Suprapubic skin (tissue), 4 donors: Measurements from ENCODE around the gene GPC1. TPM values are rescaled to one million over a fixed set of nuclear protein-coding genes. Genes with fewer than 3 reads are reported as not detected.

Experiments
- DNase-seq, 2 donors: peaks; one replicate each; pipeline ENCODE4 v3.0.0-alpha.2; 2019; ENCODE audit warnings: low spot score in 2 of 2
- H3K27ac ChIP-seq: fragments of 200-600 bp; sonication (generic); one replicate; pipeline ENCODE4 v1.5.1; 2019
- H3K27me3 ChIP-seq: fragments of 200-600 bp; sonication (generic); one replicate; pipeline ENCODE4 v1.5.1; 2019
- H3K36me3 ChIP-seq: fragments of 200-600 bp; sonication (generic); one replicate; pipeline ENCODE4 v1.5.1; 2019
- H3K4me1 ChIP-seq: fragments of 200-600 bp; sonication (generic); one replicate; pipeline ENCODE4 v1.5.1; 2019
- H3K4me3 ChIP-seq: fragments of 200-600 bp; sonication (generic); one replicate; pipeline ENCODE4 v1.5.1; 2019; ENCODE audit warnings: mild to moderate bottlenecking
- H3K9me3 ChIP-seq: fragments of 200-600 bp; sonication (generic); one replicate; pipeline ENCODE4 v1.5.1; 2019
- EP300 ChIP-seq: sonication (generic); formaldehyde crosslinking; IDR thresholded peaks from one replicate; pipeline ENCODE4 v1.6.1; 2017; ENCODE audit warnings: antibody characterized with exemption
- POLR2A ChIP-seq, 2 donors: fragments of 450-650 bp; IDR thresholded peaks; one replicate each; pipeline ENCODE4 v1.6.1; 2017; ENCODE audit warnings: antibody characterized with exemption in 2 of 2, mild to moderate bottlenecking in 2 of 2, moderate library complexity in 2 of 2
- POLR2AphosphoS5 ChIP-seq, 3 donors: sonication (generic); formaldehyde crosslinking; IDR thresholded peaks; one replicate each; pipeline ENCODE4 v1.6.1; 2017; ENCODE audit warnings: antibody characterized with exemption in 3 of 3
- WGBS: methylation state at CpG from one replicate; pipeline ENCODE4 v1.1.5; 2018; 5-methylcytosine and 5-hydroxymethylcytosine counted together
- total RNA-seq, 4 donors: library from RNA; depleted of rRNA; stranded (reverse); fragments of >200 nt; gene quantifications; one replicate each; pipeline ENCODE4 v1.1.0, GENCODE V29; 2016
- TF ChIP-seq, protein P1 (sequence below), 2 donors: fragments of 200-600 bp in 1 of 2; fragments of 450-650 bp in 1 of 2; sonication (generic) in 1 of 2; IDR thresholded peaks; one replicate each; pipeline ENCODE4 v1.5.1; 2016 to 2019; ENCODE audit warnings: antibody characterized with exemption in 2 of 2, mild to moderate bottlenecking in 1 of 2, moderate library complexity in 1 of 2

Gene GPC1
- total RNA-seq, 4 donors from 2014 or later = 130 to 164 (median 145) TPM

- H3K4me3 ChIP-seq = no peak overlapping the region
- DNase-seq = no peak
- no peak overlapping the region for H3K27ac ChIP-seq
- no peaks in the 10 kb centered on the region for H3K4me1 ChIP-seq
- TF ChIP-seq, protein P1, sequence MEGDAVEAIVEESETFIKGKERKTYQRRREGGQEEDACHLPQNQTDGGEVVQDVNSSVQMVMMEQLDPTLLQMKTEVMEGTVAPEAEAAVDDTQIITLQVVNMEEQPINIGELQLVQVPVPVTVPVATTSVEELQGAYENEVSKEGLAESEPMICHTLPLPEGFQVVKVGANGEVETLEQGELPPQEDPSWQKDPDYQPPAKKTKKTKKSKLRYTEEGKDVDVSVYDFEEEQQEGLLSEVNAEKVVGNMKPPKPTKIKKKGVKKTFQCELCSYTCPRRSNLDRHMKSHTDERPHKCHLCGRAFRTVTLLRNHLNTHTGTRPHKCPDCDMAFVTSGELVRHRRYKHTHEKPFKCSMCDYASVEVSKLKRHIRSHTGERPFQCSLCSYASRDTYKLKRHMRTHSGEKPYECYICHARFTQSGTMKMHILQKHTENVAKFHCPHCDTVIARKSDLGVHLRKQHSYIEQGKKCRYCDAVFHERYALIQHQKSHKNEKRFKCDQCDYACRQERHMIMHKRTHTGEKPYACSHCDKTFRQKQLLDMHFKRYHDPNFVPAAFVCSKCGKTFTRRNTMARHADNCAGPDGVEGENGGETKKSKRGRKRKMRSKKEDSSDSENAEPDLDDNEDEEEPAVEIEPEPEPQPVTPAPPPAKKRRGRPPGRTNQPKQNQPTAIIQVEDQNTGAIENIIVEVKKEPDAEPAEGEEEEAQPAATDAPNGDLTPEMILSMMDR (IDR thresholded peaks at IDR 0.05) = no peak
- TF ChIP-seq POLR2AphosphoS5 (IDR thresholded peaks at IDR 0.05) = no peak
- no peak for TF ChIP-seq EP300
- TF ChIP-seq POLR2A (IDR thresholded peaks at IDR 0.05) = no peak
- WGBS = 90% methylated on average over 9 of the region's 9 CpGs
- peaks cover 25% of the 10 kb centered on the region for H3K36me3 ChIP-seq
- no peaks in the 10 kb centered on the region for H3K9me3 ChIP-seq
- no peaks in the 10 kb centered on the region for H3K27me3 ChIP-seq
Observed at GRCh38 chr2:240498958-240499260, 63.4 kb downstream of the GPC1 start.

DNA sequence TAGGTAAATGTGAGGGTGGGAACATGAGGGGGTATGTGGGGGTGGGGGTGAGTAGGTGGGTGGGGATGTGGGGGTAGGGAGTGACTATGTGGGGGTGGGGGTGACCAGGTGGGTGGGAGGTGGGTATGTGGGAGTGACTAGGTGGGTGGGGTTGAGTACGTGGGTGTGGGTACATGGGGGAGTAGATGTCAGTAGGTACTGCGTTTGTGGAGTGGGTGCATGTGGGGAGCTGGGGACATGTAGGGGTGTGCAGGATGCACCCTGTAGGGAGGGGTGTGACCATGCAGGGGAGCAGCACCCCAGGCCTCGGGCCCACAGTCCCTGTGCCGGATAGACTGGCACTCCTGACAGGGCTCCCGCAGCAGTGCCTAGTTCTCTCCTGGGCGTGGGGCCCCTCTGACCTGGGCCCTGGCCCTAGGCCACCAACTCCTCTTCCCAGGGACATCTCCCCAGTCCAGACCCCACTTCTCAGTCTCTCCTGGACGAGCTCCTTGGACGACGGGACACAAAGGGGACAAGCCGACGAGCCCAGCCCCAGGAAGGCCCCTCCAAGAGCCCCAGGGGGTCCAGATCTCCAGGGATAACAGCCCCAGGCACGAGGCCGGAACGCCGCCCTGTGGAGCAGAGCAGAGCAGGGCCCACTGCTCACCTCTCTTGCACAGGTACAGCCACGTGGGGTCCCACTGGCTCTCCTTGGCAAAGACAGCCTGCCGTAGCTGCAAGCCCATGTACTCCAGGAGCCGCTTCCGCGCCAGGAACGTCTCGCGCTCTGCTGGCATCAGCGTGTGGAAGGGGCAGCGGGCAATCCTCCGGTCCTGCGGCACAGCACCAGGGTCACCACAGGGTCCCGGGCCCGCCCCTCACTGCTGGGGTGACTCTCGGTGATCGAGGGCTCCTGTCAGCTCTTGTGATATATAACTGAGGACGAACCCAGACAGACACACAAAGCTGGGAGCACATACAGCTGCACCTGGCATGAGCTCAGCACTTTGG, 64.1 kb downstream of the GPC1 start:
- 93% methylated on average over 8 of the region's 32 CpGs for WGBS
- DNase-seq = peak in 1 of 2 donors; percentile 75
- TF ChIP-seq EP300 = no peak
- no peak for TF ChIP-seq POLR2A (IDR thresholded peaks at IDR 0.05)
- TF ChIP-seq POLR2AphosphoS5 (IDR thresholded peaks at IDR 0.05) = no peak
- TF ChIP-seq, protein P1 (IDR thresholded peaks at IDR 0.05) = no peak

GRCh38 chr2:240500561-240501423, 65.3 kb downstream of the GPC1 start:
- whole genome bisulfite sequencing = 89% methylated on average over 23 of the region's 24 CpGs
- no peaks in the 10 kb centered on the region for H3K4me1 ChIP-seq
- peaks cover 25% of the 10 kb centered on the region for H3K36me3 ChIP-seq
- peak in 1 of 2 donors; percentile 76 for DNase-seq
- H3K27me3 ChIP-seq = no peaks in the 10 kb centered on the region
- H3K27ac ChIP-seq = no peak overlapping the region
- no peak overlapping the region for H3K4me3 ChIP-seq
- TF ChIP-seq POLR2A (IDR thresholded peaks at IDR 0.05) = no peak
- TF ChIP-seq, protein P1 (IDR thresholded peaks at IDR 0.05) = no peak
- no peak for TF ChIP-seq EP300
- no peak for TF ChIP-seq POLR2AphosphoS5 (IDR thresholded peaks at IDR 0.05)
- H3K9me3 ChIP-seq = no peaks in the 10 kb centered on the region

More for the DNA sequence above, 64.1 kb downstream of the GPC1 start:
- no peaks in the 10 kb centered on the region for H3K27me3 ChIP-seq
- H3K9me3 ChIP-seq = no peaks in the 10 kb centered on the region
- H3K36me3 ChIP-seq = peaks cover 25% of the 10 kb centered on the region
- H3K4me3 ChIP-seq = no peak overlapping the region
- H3K4me1 ChIP-seq = no peaks in the 10 kb centered on the region
- H3K27ac ChIP-seq = no peak overlapping the region

GRCh38 chr2:240501531-240501991, 66.1 kb downstream of the GPC1 start:
- TF ChIP-seq POLR2AphosphoS5 (IDR thresholded peaks at IDR 0.05) = no peak
- no peak for TF ChIP-seq POLR2A (IDR thresholded peaks at IDR 0.05)
- TF ChIP-seq, protein P1 (IDR thresholded peaks at IDR 0.05) = no peak
- no peak for TF ChIP-seq EP300
- Histone ChIP-seq H3K4me1 (no peaks in the 10 kb centered on the region), H3K27ac (no peak overlapping the region), H3K4me3 (no peak overlapping the region), H3K36me3 (peaks cover 25% of the 10 kb centered on the region), H3K9me3 (no peaks in the 10 kb centered on the region), H3K27me3 (no peaks in the 10 kb centered on the region)
- DNase-seq = peak in 1 of 2 donors; percentile 57
- WGBS = 90% methylated on average over 13 of the region's 13 CpGs
